Thyroid gland (tissue), 4 donors: ENCODE results near the gene ZNF577. TPM values are rescaled to one million over a fixed set of nuclear protein-coding genes. Genes with fewer than 3 reads are reported as not detected.

ENCODE experiments used
- DNase-seq, 2 donors: peaks; one replicate each; pipeline ENCODE4 v3.0.0-alpha.2; 2019
- H3K27ac ChIP-seq, 3 donors: fragments of 200-600 bp; sonication (generic); 1 replicate in 2 of 3; 2 replicates in 1 of 3; pipeline ENCODE4 v1.5.1; 2016 to 2019; ENCODE audit warnings: mild to moderate bottlenecking in 1 of 3, moderate library complexity in 1 of 3
- H3K27me3 ChIP-seq: fragments of 200-600 bp; sonication (generic); one replicate; pipeline ENCODE4 v1.5.1; 2019
- H3K36me3 ChIP-seq, 2 donors: fragments of 200-600 bp; sonication (generic); one replicate each; pipeline ENCODE4 v1.5.1; 2016 to 2019
- H3K4me1 ChIP-seq, 2 donors: fragments of 200-600 bp; sonication (generic); one replicate each; pipeline ENCODE4 v1.5.1; 2017 to 2019
- H3K4me3 ChIP-seq, 3 donors: fragments of 200-600 bp; sonication (generic); replicated peaks in 1 of 3; 1 replicate in 2 of 3; 2 replicates in 1 of 3; pipeline ENCODE4 v1.5.1; 2016; ENCODE audit warnings: mild to moderate bottlenecking in 1 of 3
- H3K9me3 ChIP-seq: fragments of 200-600 bp; sonication (generic); one replicate; pipeline ENCODE4 v1.5.1; 2017
- CTCF ChIP-seq, 6 experiments: fragments of 200-600 bp in 3 of 6; fragments of 450-650 bp in 3 of 6; sonication (generic) in 3 of 6; IDR thresholded peaks; one replicate each; pipeline ENCODE4 v1.5.1; 2016 to 2019; ENCODE audit warnings: antibody characterized with exemption in 6 of 6, mild to moderate bottlenecking in 2 of 6, inconsistent platforms in 1 of 6, moderate library complexity in 1 of 6
- POLR2A ChIP-seq, 2 donors: fragments of 450-650 bp; IDR thresholded peaks; one replicate each; pipeline ENCODE4 v1.6.1; 2017; ENCODE audit warnings: antibody characterized with exemption in 2 of 2, mild to moderate bottlenecking in 2 of 2, moderate library complexity in 1 of 2
- WGBS, 2 donors: methylation state at CpG; one replicate each; pipeline ENCODE4 v1.1.5; 2017; 5-methylcytosine and 5-hydroxymethylcytosine counted together
- intact Hi-C: fragments of 100-400 bp; cut with DNase I; formaldehyde crosslinking; loops from one replicate; pipeline ENCODE4 v1.15.1; 2023
- total RNA-seq, 4 donors: library from RNA; depleted of rRNA; stranded (reverse); fragments of >200 nt; gene quantifications; one replicate each; pipeline ENCODE4 v1.2.3, GENCODE V29; 2016

Gene ZNF577
- total RNA-seq, 4 donors from 2014 or later, result 20.8 to 34.9 (median 22.2) TPM

DNA sequence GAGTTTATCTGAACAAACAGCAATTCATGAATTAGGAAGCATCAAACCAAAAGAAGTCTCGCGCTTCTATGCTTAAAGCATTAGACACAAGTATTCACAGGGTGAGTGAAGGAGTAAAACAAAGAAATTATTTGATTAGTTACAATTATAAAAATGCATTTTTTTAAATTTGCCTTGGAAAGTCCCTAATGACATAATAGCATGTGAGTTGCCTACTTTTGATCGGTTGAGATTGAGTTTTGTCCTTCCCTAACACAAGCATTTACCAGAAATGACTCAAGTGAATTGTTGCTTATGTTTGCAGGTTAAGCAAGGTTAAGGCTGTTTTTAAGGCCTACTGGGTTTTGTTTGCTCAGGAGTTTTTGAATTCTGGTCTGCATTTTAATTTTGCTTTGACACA is 17.5 kb upstream of the ZNF577 start:
- peak overlapping the region in 1 of 3 donors; percentile 64 for H3K27ac ChIP-seq
- TF ChIP-seq POLR2A (IDR thresholded peaks at IDR 0.05), result no peak
- TF ChIP-seq CTCF (IDR thresholded peaks at IDR 0.05), result no peak
- intact Hi-C loops, result no loop called here
- H3K36me3 ChIP-seq, result no peaks in the 10 kb centered on the region
- 32 to 36% methylated on average over 3 of the region's 3 CpGs for WGBS, 2 donors
- no peaks in the 10 kb centered on the region for H3K9me3 ChIP-seq
- no peaks in the 10 kb centered on the region for H3K27me3 ChIP-seq
- peaks cover 10 to 11% of the 10 kb centered on the region in 2 donors for H3K4me1 ChIP-seq
- no peak overlapping the region for H3K4me3 ChIP-seq
- no peak for DNase-seq

DNA sequence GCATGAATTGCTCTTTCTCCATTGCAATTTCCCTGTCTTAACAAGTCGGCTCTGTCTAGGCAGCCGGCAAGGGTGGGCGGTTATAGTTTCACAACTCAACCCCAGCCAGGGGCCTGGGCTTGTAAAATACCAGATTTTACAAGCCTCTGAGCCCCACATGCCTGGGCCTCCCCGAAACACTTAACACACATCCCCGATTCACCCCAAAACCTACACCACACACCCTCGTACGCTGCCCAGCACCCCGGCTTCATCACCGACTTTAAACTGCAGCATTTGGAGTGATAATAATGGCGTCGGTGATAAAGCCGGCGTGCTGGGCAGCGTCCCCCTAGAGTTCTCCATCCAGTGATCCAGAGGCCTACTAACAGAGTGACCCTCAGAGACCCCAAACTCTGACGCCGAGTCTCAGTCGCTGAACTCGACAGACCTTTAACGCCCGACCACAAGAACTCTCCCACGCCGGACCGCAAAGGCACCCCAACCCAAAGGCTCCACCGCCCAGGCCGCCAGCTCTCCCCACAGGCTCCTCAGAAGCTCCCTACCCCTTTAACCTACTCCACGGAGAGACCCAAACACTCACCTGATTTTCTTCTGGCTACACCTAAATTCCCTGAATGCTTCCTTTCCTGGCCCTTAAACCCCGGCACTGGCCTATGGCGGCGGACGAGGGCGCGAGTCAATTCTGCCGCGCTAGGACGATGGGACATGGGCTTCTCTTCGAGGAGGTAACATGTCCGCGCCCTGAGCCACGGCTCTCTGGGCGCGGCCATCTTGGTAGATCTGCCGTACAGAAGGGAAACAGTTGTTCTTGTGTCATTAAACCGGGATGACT is 16.8 kb upstream of the ZNF577 start, which contains the start of gene ZNF649:
TSS of gene ZNF649 (minus strand) at position 687 of the 835 bp plus-strand sequence. CDS start 4,910 bp downstream, outside the sequence.
- Histone ChIP-seq H3K27ac (peak within 1 kb of the TSS; percentile 59 to 81 (median 64)), H3K4me3 (peak within 1 kb of the TSS; percentile 59 to 72 (median 63)), H3K27me3 (no peaks in the 10 kb centered on the region), H3K4me1 (peaks cover 10 to 11% of the 10 kb centered on the region in 2 donors), H3K9me3 (no peaks in the 10 kb centered on the region), H3K36me3 (peaks cover 4 to 5% of the 10 kb centered on the region in 2 donors)
- WGBS, 2 donors, result 0 to 1% methylated on average over 42 to 43 of the region's 43 CpGs
- DNase-seq, result peak; percentile 78 to 87
- intact Hi-C loops, result no loop called here
- no peak for TF ChIP-seq CTCF (IDR thresholded peaks at IDR 0.05)
- peak in 1 of 2 donors; percentile 43 for TF ChIP-seq POLR2A (IDR thresholded peaks at IDR 0.05)

- H3K9me3 ChIP-seq, result no peaks in the 10 kb centered on the region
- intact Hi-C loops, result no loop called here
These were observed 15.4 kb upstream of the ZNF577 start for GRCh38 chr19:51903192-51903591.

DNA sequence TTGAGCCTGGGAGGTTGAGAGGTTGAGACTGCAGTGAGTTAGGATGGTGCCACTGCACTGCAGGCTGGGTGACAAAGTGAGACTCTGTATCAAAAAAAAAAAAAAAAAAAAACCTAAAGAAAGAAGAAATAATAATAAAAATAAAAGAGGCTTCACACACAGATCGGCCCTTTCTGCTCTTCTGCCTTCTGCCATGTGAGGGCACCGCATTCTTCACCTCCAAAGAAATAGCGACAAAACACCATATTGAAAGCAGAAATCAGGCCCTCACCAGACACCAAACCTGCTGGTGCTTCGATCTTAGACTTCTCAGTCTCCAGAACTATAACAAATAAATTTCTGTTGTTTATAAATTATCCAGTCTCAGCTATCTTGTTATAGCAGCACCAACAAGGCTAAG is 14.1 kb upstream of the ZNF577 start:
- TF ChIP-seq POLR2A (IDR thresholded peaks at IDR 0.05), result no peak
- no peak for TF ChIP-seq CTCF (IDR thresholded peaks at IDR 0.05)
- H3K27me3 ChIP-seq, result no peaks in the 10 kb centered on the region
- intact Hi-C loops, result no loop called here
- peaks cover 10 to 11% of the 10 kb centered on the region in 2 donors for H3K4me1 ChIP-seq
- H3K4me3 ChIP-seq, result no peak overlapping the region
- no peaks in the 10 kb centered on the region for H3K9me3 ChIP-seq
- no peak overlapping the region for H3K27ac ChIP-seq
- WGBS, 2 donors, result 88 to 90% methylated on average over 4 of the region's 4 CpGs
- no peak for DNase-seq
- peaks cover 26 to 27% of the 10 kb centered on the region in 2 donors for H3K36me3 ChIP-seq

More at GRCh38 chr19:51903192-51903591, 15.4 kb upstream of the ZNF577 start:
- TF ChIP-seq CTCF (IDR thresholded peaks at IDR 0.05), result no peak
- no peak for TF ChIP-seq POLR2A (IDR thresholded peaks at IDR 0.05)
- Histone ChIP-seq H3K4me1 (peaks cover 10 to 11% of the 10 kb centered on the region in 2 donors), H3K4me3 (peak overlapping the region in 1 of 3 donors; percentile 59), H3K27ac (no peak overlapping the region), H3K36me3 (peaks cover 15 to 16% of the 10 kb centered on the region in 2 donors), H3K27me3 (no peaks in the 10 kb centered on the region)
- WGBS, 2 donors, result 83 to 84% methylated on average over 8 of the region's 8 CpGs
- no peak for DNase-seq
